WTC11 (cell line): ENCODE data around the gene PPP5C. TPM values are rescaled to one million over a fixed set of nuclear protein-coding genes. Genes with fewer than 3 reads are reported as not detected.

Experiments used
- CBFB ChIP-seq: sonication (generic); formaldehyde crosslinking; IDR thresholded peaks from 2 replicates; pipeline ENCODE4 v1.8.1; 2022; ENCODE audit warnings: mild to moderate bottlenecking, low read depth, missing genetic modification reagents
- CREB1 ChIP-seq: sonication (generic); formaldehyde crosslinking; IDR thresholded peaks from 2 replicates; pipeline ENCODE4 v1.8.0; 2023; ENCODE audit warnings: mild to moderate bottlenecking, missing genetic modification reagents
- CTCF ChIP-seq: fragments of 200-600 bp; IDR thresholded peaks from 2 replicates; pipeline ENCODE4 v1.8.0; 2022; ENCODE audit warnings: antibody characterized with exemption
- ESRRA ChIP-seq: sonication (generic); formaldehyde crosslinking; IDR thresholded peaks from 2 replicates; pipeline ENCODE4 v1.8.1; 2022; ENCODE audit warnings: mild to moderate bottlenecking, missing genetic modification reagents, borderline replicate concordance
- ETV6 ChIP-seq: sonication (generic); formaldehyde crosslinking; IDR thresholded peaks from 2 replicates; pipeline ENCODE4 v1.8.1; 2022; ENCODE audit warnings: mild to moderate bottlenecking, missing genetic modification reagents
- HMGA2 ChIP-seq: fragments of 250-450 bp; sonication (Bioruptor Pico); IDR thresholded peaks from 2 replicates; pipeline ENCODE4 v1.4.0; 2021; ENCODE audit warnings: mild to moderate bottlenecking, moderate library complexity
- IRF2 ChIP-seq: sonication (generic); formaldehyde crosslinking; IDR thresholded peaks from 2 replicates; pipeline ENCODE4 v1.8.0; 2022; ENCODE audit warnings: low read depth, missing genetic modification reagents, borderline replicate concordance
- JUN ChIP-seq: sonication (generic); formaldehyde crosslinking; IDR thresholded peaks from 2 replicates; pipeline ENCODE4 v1.8.0; 2023; ENCODE audit warnings: mild to moderate bottlenecking, missing genetic modification reagents
- KAT7 ChIP-seq: sonication (generic); formaldehyde crosslinking; IDR thresholded peaks from 2 replicates; pipeline ENCODE4 v1.8.1; 2023; ENCODE audit warnings: missing genetic modification reagents, mild to moderate bottlenecking, borderline replicate concordance
- NR1H2 ChIP-seq: sonication (generic); formaldehyde crosslinking; IDR thresholded peaks from 2 replicates; pipeline ENCODE4 v1.9.0; 2021; ENCODE audit warnings: mild to moderate bottlenecking, moderate library complexity, missing genetic modification reagents
- OVOL2 ChIP-seq: fragments of 250-450 bp; sonication (Bioruptor Pico); IDR thresholded peaks from 2 replicates; pipeline ENCODE4 v1.9.0; 2021; ENCODE audit warnings: mild to moderate bottlenecking, borderline replicate concordance
- PRRX2 ChIP-seq: fragments of 250-450 bp; sonication (Bioruptor Pico); IDR thresholded peaks from 2 replicates; pipeline ENCODE4 v1.8.0; 2021; ENCODE audit warnings: mild to moderate bottlenecking
- RELA ChIP-seq: sonication (generic); formaldehyde crosslinking; IDR thresholded peaks from 2 replicates; pipeline ENCODE4 v1.8.1; 2022; ENCODE audit warnings: missing genetic modification reagents, mild to moderate bottlenecking, borderline replicate concordance
- SP1 ChIP-seq: sonication (generic); formaldehyde crosslinking; conservative IDR thresholded peaks from 2 replicates; pipeline ENCODE4 v1.8.1; 2022; ENCODE audit warnings: missing genetic modification reagents
- TEAD1 ChIP-seq: sonication (generic); formaldehyde crosslinking; IDR thresholded peaks from 2 replicates; pipeline ENCODE4 v1.8.0; 2022; ENCODE audit warnings: mild to moderate bottlenecking, missing genetic modification reagents
- USF2 ChIP-seq: sonication (generic); formaldehyde crosslinking; IDR thresholded peaks from 2 replicates; pipeline ENCODE4 v1.8.1; 2023; ENCODE audit warnings: mild to moderate bottlenecking, missing genetic modification reagents, moderate library complexity
- ZNF121 ChIP-seq: sonication (generic); formaldehyde crosslinking; IDR thresholded peaks from 2 replicates; pipeline ENCODE4 v1.8.0; 2023; ENCODE audit warnings: missing genetic modification reagents
- ZNF219 ChIP-seq: sonication (generic); formaldehyde crosslinking; IDR thresholded peaks from 2 replicates; pipeline ENCODE4 v1.8.0; 2023; ENCODE audit warnings: missing genetic modification reagents, mild to moderate bottlenecking, borderline replicate concordance
- ZNF232 ChIP-seq: sonication (generic); formaldehyde crosslinking; IDR thresholded peaks from 2 replicates; pipeline ENCODE4 v1.8.0; 2022; ENCODE audit warnings: mild to moderate bottlenecking, missing genetic modification reagents
- ZNF317 ChIP-seq: sonication (generic); formaldehyde crosslinking; IDR thresholded peaks from 2 replicates; pipeline ENCODE4 v1.8.1; 2023; ENCODE audit warnings: low read depth, mild to moderate bottlenecking, moderate library complexity, missing genetic modification reagents, borderline replicate concordance
- ZNF396 ChIP-seq: fragments of 250-450 bp; sonication (Bioruptor Pico); IDR thresholded peaks from 2 replicates; pipeline ENCODE4 v1.8.0; 2021; ENCODE audit warnings: mild to moderate bottlenecking, moderate library complexity, borderline replicate concordance
- total RNA-seq: library from RNA; stranded (reverse); gene quantifications from 3 replicates; pipeline ENCODE4 v1.2.3, GENCODE V29; 2021
- TF ChIP-seq, protein P1 (sequence below): sonication (generic); formaldehyde crosslinking; IDR thresholded peaks from 2 replicates; pipeline ENCODE4 v1.8.1; 2023; ENCODE audit warnings: mild to moderate bottlenecking, missing genetic modification reagents, borderline replicate concordance
- TF ChIP-seq, protein P2 (sequence below): sonication (generic); formaldehyde crosslinking; IDR thresholded peaks from 2 replicates; pipeline ENCODE4 v1.8.0; 2023; ENCODE audit warnings: mild to moderate bottlenecking, missing genetic modification reagents
- TF ChIP-seq, protein P3 (sequence below): sonication (generic); formaldehyde crosslinking; IDR thresholded peaks from 2 replicates; pipeline ENCODE4 v1.8.0; 2022; ENCODE audit warnings: mild to moderate bottlenecking, missing genetic modification reagents
- TF ChIP-seq, protein P4 (sequence below): sonication (generic); formaldehyde crosslinking; IDR thresholded peaks from 2 replicates; pipeline ENCODE4 v1.8.0; 2022; ENCODE audit warnings: mild to moderate bottlenecking, missing genetic modification reagents
- TF ChIP-seq, protein P5 (sequence below): sonication (generic); formaldehyde crosslinking; IDR thresholded peaks from 2 replicates; pipeline ENCODE4 v1.8.0; 2023; ENCODE audit warnings: missing genetic modification reagents

Gene PPP5C
- total RNA-seq, 1 experiment from 2014 or later = 107 TPM

GRCh38 chr19:46303691-46304397, 43.0 kb upstream of the PPP5C start (continued):
- TF ChIP-seq OVOL2 (CRISPR knock-in tag) (no peak), NR1H2 (CRISPR knock-in tag) (peak; percentile 79), ESRRA (CRISPR knock-in tag) (0 out of 2 replicates have a peak, but pooled peaks have one; percentile 71), ZNF317 (CRISPR knock-in tag) (0 out of 2 replicates have a peak, but pooled peaks have one; percentile 63), ZNF219 (CRISPR knock-in tag) (peak; percentile 84; the same call in 1 of the 2 replicates), USF2 (CRISPR knock-in tag) (peak; percentile 69), ZNF396 (CRISPR knock-in tag) (no peak), ETV6 (CRISPR knock-in tag) (peak; percentile 96; the same call in 1 of the 2 replicates), TEAD1 (CRISPR knock-in tag) (peak; percentile 96), CBFB (CRISPR knock-in tag) (0 out of 2 replicates have a peak, but pooled peaks have one; percentile 80), JUN (peak; percentile 97), CREB1 (CRISPR knock-in tag) (peak; percentile 77; the same call in 1 of the 2 replicates), RELA (peak; percentile 80; the same call in 1 of the 2 replicates), KAT7 (CRISPR knock-in tag) (no peak), CTCF (no peak), ZNF232 (peak; percentile 89), ZNF121 (CRISPR knock-in tag) (no peak; the same call in 1 of the 2 replicates), SP1 (CRISPR knock-in tag) (peak; percentile 85), IRF2 (CRISPR knock-in tag) (no peak), HMGA2 (no peak), PRRX2 (no peak)
- TF ChIP-seq, protein P1, sequence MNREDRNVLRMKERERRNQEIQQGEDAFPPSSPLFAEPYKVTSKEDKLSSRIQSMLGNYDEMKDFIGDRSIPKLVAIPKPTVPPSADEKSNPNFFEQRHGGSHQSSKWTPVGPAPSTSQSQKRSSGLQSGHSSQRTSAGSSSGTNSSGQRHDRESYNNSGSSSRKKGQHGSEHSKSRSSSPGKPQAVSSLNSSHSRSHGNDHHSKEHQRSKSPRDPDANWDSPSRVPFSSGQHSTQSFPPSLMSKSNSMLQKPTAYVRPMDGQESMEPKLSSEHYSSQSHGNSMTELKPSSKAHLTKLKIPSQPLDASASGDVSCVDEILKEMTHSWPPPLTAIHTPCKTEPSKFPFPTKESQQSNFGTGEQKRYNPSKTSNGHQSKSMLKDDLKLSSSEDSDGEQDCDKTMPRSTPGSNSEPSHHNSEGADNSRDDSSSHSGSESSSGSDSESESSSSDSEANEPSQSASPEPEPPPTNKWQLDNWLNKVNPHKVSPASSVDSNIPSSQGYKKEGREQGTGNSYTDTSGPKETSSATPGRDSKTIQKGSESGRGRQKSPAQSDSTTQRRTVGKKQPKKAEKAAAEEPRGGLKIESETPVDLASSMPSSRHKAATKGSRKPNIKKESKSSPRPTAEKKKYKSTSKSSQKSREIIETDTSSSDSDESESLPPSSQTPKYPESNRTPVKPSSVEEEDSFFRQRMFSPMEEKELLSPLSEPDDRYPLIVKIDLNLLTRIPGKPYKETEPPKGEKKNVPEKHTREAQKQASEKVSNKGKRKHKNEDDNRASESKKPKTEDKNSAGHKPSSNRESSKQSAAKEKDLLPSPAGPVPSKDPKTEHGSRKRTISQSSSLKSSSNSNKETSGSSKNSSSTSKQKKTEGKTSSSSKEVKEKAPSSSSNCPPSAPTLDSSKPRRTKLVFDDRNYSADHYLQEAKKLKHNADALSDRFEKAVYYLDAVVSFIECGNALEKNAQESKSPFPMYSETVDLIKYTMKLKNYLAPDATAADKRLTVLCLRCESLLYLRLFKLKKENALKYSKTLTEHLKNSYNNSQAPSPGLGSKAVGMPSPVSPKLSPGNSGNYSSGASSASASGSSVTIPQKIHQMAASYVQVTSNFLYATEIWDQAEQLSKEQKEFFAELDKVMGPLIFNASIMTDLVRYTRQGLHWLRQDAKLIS = 0 out of 2 replicates have a peak, but pooled peaks have one; percentile 28
- TF ChIP-seq, protein P2, sequence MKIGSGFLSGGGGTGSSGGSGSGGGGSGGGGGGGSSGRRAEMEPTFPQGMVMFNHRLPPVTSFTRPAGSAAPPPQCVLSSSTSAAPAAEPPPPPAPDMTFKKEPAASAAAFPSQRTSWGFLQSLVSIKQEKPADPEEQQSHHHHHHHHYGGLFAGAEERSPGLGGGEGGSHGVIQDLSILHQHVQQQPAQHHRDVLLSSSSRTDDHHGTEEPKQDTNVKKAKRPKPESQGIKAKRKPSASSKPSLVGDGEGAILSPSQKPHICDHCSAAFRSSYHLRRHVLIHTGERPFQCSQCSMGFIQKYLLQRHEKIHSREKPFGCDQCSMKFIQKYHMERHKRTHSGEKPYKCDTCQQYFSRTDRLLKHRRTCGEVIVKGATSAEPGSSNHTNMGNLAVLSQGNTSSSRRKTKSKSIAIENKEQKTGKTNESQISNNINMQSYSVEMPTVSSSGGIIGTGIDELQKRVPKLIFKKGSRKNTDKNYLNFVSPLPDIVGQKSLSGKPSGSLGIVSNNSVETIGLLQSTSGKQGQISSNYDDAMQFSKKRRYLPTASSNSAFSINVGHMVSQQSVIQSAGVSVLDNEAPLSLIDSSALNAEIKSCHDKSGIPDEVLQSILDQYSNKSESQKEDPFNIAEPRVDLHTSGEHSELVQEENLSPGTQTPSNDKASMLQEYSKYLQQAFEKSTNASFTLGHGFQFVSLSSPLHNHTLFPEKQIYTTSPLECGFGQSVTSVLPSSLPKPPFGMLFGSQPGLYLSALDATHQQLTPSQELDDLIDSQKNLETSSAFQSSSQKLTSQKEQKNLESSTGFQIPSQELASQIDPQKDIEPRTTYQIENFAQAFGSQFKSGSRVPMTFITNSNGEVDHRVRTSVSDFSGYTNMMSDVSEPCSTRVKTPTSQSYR (CRISPR knock-in tag) = peak; percentile 70
- TF ChIP-seq, protein P3, sequence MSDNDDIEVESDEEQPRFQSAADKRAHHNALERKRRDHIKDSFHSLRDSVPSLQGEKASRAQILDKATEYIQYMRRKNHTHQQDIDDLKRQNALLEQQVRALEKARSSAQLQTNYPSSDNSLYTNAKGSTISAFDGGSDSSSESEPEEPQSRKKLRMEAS = peak; percentile 99
- TF ChIP-seq, protein P4, sequence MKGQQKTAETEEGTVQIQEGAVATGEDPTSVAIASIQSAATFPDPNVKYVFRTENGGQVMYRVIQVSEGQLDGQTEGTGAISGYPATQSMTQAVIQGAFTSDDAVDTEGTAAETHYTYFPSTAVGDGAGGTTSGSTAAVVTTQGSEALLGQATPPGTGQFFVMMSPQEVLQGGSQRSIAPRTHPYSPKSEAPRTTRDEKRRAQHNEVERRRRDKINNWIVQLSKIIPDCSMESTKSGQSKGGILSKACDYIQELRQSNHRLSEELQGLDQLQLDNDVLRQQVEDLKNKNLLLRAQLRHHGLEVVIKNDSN = peak; percentile 87
- TF ChIP-seq, protein P5, sequence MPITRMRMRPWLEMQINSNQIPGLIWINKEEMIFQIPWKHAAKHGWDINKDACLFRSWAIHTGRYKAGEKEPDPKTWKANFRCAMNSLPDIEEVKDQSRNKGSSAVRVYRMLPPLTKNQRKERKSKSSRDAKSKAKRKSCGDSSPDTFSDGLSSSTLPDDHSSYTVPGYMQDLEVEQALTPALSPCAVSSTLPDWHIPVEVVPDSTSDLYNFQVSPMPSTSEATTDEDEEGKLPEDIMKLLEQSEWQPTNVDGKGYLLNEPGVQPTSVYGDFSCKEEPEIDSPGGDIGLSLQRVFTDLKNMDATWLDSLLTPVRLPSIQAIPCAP = peak; percentile 94
